NCI-H2081 treated with DMSO at 0.1 percent for 48 hours (cell line): ENCODE results near the gene EML1.

Experiments used
- DNase-seq: peaks from one replicate; lab custom pipeline; 2025; lab: John Stamatoyannopoulos, UW

The EML1 gene

DNA sequence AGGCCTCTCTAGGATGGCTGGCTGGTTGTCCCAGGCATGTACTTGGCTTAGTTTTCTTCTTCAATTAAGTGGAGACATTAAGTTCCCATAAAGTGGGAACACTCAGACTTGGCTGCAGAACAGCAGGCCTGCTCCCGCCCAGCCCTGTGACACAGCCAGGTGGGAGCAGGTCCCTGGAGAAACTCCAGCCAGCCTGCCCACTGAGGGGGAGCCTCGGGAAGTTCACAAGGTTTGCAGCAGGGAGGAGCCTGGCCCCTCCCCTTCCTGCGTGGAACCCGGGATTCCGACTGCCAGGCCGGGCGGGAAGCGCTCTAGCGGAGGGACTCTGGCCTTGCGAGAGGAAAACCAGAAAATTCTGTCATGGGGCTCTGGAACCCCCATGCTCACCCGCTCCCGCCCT lies 173.7 kb downstream of the EML1 start:
- DNase-seq = no peak

DNA sequence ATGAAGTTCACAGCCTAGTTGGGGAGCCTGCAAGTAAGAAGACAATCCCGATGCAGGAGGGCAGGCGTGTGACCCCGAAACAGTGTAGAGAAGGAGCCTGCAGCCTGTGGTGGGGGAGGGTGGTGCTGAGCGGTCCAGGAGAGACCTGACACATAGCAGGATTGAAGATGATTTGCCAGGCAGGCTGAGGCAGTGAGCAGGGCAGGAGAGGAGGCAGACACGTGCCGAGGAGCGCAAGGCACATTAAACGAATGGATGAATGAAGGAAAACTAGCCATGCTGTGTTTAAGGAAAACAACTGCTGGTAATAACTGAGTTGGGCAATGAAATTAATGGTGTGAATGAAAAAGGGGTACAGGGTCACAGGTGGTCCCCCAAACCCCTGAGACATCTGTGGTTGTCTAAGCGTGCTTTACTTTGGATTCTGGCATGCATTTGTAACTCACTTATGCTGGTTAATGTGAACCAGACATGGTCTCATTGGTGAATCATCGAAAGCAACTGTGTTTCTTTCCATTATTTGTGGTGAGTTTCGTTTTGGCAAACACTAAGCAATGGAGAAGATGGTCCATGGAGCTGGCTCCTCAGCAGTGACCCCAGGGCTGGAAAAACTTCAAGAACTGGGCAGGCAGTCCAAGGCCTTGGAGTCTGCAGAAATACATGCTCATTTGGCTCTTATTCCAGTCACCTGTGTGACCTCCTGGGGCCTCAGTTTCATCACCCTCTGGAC lies 175.1 kb downstream of the EML1 start:
- DNase-seq = no peak

DNA sequence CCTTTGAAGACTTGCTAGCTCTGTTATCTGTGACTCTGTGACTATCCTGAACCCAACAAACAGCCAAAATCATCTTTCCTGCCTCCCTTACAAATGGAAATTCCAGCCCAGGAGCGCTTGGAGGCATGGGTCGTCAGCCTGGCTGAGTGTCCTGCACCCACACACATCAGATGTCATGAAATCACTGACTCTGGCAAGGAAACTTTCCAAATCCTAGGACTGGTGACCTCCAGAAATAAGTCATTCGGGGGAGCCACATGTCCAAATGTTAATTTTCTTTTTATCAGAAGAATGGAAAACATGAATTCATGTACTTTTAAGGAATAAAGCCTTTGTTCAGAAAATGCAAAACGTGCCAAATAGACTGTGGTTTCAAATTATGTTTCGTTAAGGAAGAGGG lies 175.7 kb downstream of the EML1 start:
- DNase-seq = no peak

DNA sequence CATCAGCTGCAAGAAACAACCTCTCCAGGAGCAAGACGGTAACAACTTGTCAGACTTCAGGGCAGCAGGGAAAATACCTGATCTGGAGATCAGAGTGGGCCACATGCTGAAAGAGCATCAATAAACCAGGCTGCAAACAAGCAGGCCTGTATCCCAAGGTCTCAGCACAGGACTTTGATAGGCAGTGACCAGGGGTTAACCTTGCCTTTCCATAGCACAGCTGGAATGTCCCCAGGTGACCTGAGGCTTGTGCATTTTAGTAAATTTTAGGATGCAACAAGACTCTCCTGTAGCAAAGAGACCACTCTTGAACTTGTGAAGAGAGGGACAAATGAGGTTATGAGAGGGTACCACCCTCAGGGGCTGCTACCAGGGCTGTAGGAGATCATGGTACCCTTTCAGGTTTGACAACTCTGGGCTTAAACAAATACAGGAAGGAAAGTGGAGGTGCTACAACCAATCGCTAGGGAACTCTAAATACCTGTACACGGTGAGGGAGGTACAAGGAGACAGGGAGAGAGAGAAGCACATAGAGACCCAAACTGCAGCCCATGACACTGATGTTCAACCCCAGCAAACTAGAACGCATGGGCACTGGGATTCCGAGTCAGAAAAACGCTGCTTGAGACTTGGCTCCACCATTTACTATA lies 176.6 kb downstream of the EML1 start:
- DNase-seq = no peak

DNA sequence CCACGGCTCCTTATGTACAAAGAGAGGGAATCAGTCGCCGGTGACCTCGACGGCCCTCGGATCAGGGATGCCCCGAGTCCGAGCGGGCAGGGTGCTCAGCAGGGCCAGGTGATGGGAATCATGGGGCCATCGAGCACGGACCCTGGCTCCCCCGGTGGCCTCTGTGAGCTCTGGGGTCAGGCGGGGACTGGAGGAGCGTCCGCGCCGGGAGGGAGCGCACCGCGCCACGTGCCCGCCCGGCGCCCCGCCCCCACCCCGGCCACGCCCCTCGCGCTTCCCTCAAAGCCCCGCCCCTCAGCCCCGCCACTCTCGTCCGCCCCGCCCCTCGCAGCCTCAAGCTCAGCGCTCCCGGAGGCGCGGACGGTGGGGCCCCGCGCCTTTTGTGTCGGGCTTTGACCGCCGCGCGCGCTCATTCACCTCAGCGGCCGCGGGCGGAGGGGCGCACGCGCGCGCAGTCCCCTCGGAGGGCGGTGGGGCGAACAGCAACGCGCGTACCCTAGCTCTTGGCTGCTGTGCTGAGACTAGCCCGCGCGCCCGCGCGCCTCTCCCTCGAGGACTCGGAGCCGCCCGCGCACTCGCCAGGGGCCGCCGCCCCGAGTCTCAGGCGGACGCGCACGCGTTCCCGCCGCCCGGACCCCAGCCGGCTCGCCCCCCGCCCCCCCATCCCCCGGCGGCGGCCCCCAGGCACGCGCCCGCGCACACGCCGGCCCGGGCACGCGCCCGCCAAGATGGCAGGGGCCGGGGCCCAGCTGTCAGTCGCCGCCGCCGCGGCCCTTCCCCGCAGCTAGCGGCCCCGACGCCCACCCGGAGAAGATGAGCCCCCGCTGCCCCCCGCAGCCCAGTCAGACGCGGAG lies 178.1 kb downstream of the EML1 start:
- peak; percentile 57 for DNase-seq

DNA sequence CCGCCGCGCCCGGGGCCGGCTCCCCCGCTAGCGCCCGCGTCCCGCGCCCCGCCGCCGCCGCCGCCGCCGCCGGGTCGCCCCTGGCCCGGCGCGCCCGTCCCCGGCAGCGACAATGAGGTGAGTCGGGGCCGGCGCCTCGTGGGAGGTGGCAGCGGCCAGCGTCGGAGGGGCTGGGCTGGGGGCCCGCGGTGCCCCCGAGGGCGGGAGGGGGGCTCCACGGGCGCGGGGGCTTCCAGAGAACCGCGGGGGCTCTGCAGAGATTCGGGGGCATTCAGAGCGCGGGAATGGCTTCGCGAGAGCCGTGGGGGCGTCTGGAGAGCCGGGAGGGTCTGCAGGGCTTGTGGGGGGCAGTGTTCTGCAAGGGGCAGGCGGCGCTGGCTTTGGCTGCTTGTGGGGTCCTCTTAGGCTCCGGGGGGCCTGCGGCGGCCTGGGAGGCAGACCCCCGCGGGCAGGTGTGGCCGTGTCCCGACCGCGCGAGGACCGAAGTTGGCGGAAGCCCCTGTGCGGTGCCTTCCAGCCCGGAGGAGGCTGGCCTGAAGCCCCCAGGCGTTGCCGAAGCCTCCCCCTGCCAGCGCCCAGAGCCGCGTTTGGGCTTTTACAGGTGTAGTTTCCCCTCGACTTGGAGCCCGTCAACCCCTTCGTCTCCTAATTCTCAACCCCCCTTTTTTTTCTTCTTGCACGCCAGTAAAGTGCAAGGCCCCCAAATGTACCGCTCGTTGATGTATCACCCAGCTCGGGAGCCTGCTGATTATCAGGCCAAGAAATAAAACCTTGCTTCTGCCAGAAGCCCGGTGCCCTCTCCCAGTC lies 178.9 kb downstream of the EML1 start:
- no peak for DNase-seq

DNA sequence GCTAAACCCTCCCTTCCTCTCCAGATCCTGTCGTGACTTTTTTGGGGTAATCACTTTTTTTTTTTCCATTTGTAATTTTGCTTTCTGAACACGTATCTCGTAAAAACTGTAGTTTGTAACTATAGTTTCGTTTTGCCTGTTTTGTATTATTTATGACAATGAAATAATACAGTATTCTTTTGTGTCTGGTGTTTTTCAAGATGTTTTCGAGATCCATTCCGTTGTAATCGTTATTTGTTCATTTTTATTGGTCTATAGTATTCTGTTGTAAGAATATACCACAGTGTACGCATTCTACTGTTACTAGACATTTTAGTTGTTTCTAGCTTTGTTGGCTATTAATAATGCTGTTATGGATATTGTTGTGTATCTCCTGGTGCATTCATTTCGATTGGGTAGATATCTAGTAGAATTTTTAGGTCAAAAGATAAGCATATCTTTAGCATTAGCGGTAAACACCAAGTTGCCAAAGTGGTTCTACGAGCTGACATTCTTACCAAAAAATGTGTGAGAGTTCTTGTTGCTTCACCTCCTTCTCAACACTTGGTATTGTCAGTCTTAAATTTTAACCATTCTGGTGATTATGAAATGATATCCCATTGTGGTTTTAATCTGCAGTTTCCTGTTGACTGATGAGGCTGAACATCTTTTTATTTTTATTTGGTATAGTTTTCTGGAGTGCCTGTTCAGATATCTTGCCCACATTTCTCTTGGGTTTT lies 179.7 kb downstream of the EML1 start:
- DNase-seq = no peak

DNA sequence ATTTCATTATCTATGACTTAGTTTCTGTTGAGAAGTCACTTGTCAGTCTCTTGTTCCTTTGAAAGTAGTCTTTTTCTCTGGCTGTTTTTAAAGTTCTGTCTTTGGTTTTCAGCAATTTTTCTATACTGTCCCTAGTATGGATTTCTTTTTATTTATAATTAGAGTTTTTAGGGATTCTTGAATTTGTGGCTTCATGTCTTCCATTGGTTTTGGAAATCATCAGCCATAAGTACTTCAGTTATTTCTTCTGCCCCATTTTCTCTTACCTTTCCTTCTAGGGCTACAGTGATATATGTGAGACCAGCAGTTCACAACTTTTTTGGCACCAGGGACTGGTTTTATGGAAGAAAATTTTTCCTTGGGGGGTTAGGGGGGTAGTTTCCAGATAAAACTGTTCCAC lies 182.0 kb downstream of the EML1 start:
- DNase-seq = no peak

DNA sequence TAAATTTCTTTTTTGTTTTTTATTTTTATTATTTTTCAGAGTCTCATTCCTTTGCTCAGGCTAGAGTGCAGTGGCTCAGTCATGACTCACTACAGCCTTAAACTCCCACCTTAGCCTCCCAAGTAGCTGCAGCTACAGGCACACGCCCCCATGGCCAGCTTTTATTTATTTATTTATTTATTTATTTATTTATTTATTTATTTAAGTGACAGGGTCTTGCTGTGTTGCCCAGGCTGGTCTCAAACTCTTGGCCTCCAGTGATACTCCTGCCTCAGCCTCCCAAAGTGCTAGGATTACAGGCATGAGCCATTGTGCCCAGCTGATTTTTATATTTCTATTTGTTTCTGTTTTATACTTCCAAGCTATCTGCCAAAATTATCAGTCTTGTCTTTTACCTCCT lies 182.8 kb downstream of the EML1 start:
- DNase-seq = no peak

DNA sequence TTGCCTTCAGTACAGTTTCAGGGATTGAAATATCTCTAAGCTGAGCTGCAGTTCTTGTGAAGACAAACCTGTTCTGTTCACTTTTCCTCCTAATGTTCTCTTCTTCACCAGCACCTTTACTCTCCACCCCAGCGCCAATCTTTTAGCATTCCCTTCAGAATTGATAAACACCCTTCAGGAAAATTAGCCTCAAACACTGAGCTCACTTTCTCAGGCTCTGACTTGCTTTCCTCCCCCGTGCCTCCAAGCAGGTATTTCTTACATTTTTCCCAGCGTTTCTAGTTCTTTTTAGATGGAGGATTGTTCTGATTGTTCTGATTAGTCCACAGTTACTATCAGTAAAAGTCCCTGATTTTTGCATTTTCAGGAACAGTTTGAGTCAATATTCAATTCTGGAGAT lies 183.5 kb downstream of the EML1 start:
- DNase-seq = no peak

DNA sequence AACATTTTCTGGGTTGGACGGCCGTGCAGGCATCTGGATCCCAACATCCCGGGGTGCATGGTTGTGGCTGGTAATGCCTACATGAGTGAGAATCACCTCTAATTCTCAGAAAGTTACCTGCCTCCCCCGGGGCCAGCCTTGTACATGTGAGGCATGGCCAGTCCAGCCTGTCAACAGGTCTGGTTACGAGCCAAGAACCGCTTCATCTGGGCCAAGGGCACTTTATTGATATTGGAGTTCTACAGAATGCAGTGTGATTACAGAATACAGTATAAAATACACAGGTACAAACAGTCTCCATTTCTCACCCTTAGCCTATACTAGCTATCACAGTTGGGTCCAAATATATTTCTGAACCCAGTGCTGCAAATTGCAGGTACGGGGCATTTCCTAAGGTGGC lies 187.1 kb downstream of the EML1 start:
- no peak for DNase-seq

DNA sequence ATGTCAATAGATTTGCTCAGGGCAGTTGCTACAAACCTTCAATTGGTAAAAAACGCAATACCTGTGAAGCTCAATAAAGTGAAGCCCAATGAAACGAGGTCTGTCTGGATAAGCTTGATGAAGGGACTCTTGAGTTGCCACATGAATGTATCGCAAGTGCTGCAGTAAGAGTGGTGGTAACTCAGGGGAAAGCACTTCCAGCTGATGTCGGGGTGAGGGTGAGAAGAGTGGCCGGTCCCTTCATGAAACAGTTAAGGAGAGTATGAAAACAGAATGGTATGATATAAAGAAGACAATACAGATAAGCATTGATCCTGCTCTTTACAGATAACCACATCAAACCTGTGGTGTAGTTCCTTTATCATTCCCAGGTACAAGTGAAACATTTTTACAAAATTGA lies 188.6 kb downstream of the EML1 start:
- no peak for DNase-seq

DNA sequence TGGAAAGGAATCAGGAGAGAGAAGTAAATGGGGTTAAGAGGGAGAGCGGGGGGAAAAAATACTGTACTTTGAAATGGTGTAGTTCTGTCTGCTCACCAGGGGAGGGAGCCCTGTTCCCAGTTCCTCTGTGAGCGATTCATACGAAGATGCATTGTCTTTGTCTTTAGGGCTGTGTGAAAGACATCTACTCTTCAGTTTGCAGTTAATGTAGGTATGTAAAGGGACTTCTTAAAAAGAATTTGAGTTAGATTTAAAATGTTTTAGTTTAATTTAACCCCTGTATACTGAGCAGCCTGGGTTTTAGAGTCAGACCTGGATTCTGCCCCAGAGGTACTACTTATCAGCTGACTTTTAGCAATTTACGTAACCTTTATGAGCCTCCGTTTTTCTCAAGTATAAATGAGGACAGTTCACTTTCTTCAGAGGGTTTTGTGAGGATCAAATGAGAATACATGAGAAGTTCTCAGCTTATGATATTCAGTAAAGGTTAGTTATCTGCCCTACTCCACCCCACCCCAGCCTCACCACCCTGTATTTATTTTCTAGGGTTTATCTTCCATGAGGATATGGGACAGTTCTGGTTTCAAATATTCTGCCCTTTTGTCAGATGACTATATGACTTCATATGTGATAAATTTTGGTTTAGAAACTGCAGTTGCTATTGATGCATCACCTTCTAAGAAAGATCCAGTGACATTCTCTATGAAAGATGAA lies 189.5 kb downstream of the EML1 start:
- peak; percentile 47 for DNase-seq

DNA sequence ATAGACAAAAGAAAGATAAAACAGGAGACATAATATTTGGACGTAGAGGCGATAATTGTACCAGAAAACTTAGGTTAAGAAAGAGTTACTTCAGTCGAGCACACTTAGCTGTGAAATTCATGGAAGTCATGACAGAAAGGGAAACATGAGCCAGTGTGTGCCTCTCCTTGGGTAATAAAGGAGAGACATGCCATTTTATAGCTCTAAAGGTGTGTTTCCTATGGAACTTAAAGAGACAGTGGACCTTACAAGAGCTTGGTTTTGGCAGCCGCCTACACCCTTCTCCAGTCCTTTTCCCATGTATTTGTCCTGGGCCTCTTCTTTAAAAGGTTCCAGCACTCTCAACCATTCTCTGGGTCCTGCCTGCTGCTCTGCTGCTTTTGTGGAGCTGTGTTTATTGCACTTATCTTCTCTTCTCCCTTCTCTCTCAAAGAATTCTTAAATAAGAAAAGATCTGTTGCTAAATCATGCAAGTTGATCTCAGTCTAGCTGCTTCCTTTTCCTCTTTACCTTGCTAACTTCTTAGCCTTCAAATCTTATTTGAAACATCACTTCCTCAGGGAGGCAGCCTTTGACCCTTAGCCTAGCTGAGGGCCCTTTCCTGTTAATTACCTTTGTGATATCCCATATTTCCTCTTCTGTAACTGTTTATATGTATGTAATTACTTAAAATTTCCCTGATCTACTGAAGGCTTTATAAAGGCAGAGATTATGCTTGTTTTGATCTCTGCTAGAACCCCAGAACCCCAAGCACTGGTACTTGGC lies 190.2 kb downstream of the EML1 start:
- no peak for DNase-seq

DNA sequence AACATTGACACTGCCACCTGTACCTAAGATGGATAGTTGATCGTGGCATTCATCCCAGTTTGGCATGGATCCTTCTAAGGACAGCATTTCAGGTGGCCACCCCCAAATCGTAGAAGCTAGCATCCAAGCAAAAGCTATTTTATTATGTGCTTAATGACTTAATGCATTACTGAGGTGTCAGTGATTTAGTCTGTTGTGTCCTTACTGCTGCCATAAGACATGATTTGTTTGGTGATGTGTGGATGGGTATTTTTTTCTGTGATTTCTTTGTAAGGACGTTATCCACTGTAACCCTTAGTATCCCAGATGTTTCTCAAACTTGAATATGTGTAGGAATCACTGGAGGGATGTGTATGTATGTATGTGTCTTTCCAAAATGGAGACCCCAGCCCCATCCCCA lies 190.8 kb downstream of the EML1 start:
- DNase-seq = no peak

DNA sequence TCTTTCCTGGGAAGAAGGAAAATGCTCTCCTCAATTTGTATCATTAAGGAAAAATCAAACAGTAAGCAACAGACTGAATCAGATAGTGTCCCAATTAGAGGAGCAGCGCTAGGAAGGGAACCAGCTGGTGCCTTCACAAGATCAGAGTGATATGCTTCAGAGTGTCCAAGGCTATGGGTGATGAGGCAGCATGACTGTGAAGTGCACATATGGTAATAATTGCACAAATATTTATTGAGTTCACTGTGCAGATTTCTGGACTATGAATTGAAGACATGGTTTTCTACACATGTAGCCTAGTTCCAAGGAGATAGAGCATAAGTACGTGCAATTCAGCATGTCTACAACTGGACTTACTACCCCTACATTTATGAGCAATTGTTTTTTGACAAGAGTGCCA lies 193.2 kb downstream of the EML1 start:
- DNase-seq = no peak

DNA sequence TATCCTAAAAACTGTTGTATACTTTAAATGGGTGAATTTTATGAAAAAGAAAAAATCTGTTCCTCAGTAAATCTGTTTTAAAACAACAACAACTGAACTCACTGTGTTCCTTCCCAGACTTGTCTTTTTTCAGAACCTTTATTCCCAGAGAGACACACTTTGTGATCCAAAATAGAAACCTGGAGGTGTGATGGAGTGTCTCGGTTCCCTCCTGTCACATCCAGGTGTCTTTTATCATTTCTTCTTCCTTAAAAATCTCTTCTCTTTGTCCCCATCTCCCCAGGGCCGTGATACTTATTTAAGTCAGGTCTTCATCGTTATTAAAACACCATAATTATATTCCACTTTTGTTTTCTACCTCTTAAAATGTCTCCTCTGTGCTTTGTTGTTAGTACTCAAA lies 195.8 kb downstream of the EML1 start:
- no peak for DNase-seq

DNA sequence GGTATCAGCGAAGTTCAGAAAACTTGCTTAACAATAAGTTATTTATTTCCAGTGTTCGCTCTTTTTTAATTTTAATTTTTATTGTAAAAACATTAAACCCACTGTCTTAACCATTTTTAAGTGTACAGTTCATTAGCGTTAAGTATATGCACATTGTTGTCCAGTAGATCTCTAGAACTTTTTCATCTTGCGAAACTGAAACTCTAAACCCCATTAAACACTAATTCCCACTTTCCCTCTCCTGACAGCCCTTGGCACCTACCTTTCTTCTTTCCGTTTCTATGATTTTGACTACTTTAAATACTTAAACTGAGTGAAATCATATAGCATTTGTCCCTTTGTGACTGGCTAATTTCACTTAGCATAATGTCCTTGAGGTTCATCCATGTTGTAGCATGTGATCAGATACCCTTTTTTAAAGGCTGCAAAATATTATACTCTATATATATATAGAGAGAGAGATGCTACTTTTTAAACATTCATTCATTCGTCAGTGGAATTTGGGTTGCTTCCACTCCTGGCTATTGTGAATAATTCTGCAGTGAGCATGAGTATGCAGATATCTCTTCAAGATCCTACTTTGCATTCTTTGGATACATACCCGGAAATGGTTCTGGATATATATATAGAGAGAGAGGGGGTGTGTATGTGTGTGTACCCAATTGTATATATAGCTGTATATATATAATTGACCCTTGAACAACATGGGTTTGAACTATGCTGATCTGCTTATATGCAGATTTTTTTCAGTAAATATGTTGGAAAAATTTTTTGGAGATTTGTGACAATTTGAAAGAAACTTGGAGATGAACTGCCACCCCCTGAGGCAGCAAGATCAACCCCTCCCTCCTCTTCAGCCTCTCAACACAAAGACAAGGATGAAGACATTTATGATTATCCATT lies 197.3 kb downstream of the EML1 start:
- DNase-seq = no peak

DNA sequence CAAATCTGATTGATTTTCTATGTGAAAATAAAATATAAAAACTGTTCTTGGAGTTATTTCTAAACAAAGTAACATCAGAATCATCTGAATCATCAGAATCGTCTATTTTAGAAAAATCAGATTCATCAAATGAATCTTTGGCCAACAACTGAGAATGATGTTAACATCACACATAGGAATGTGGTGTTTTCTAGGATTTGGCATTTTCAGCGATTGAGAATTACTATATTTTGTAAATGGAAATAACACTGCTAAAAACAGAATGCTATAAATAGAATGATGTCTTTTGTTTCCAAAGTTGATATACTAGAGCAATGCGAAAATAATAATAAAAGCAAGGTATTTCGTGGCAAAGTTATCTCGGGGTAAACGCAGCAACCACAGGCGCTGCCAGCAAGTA lies 198.1 kb downstream of the EML1 start:
- no peak for DNase-seq
